HEK293 (cell line): ENCODE data around the gene PPP2CA.

Experiments used
- FEZF1 ChIP-seq: fragments of 450-650 bp; formaldehyde crosslinking; IDR thresholded peaks from 2 replicates; pipeline ENCODE4 v1.5.1; 2016; ENCODE audit warnings: missing biosample characterization, missing genetic modification characterization
- GFI1B ChIP-seq: fragments of 450-650 bp; formaldehyde crosslinking; IDR thresholded peaks from 2 replicates; pipeline ENCODE4 v1.5.1; 2016; ENCODE audit warnings: missing biosample characterization, missing genetic modification characterization
- KLF9 ChIP-seq: fragments of 450-650 bp; formaldehyde crosslinking; IDR thresholded peaks from 2 replicates; pipeline ENCODE4 v1.5.1; 2016; ENCODE audit warnings: missing biosample characterization, missing genetic modification characterization, low read depth
- MYNN ChIP-seq: fragments of 450-650 bp; formaldehyde crosslinking; IDR thresholded peaks from 2 replicates; pipeline ENCODE4 v1.5.1; 2016; ENCODE audit warnings: missing biosample characterization, missing genetic modification characterization, borderline replicate concordance
- TRIM28 ChIP-seq: IDR thresholded peaks from 2 replicates; pipeline ENCODE4 v1.6.1; 2011; ENCODE audit warnings: low read length, control low read depth, borderline replicate concordance
- ZBTB1 ChIP-seq: fragments of 450-650 bp; formaldehyde crosslinking; IDR thresholded peaks from 2 replicates; pipeline ENCODE4 v1.5.1; 2016; ENCODE audit warnings: missing biosample characterization, missing genetic modification characterization
- ZIC2 ChIP-seq: fragments of 450-650 bp; formaldehyde crosslinking; IDR thresholded peaks from 2 replicates; pipeline ENCODE4 v1.5.1; 2016; ENCODE audit warnings: missing biosample characterization, missing genetic modification characterization
- ZNF112 ChIP-seq: fragments of 450-650 bp; formaldehyde crosslinking; IDR thresholded peaks from 2 replicates; pipeline ENCODE4 v1.5.0; 2017; ENCODE audit warnings: missing biosample characterization, missing genetic modification characterization
- ZNF133 ChIP-seq: fragments of 450-650 bp; formaldehyde crosslinking; IDR thresholded peaks from 2 replicates; pipeline ENCODE4 v1.5.1; 2016; ENCODE audit warnings: missing biosample characterization, missing genetic modification characterization
- ZNF140 ChIP-seq: fragments of 450-650 bp; formaldehyde crosslinking; IDR thresholded peaks from 2 replicates; pipeline ENCODE4 v1.5.1; 2016; ENCODE audit warnings: missing biosample characterization, missing genetic modification characterization
- ZNF155 ChIP-seq: fragments of 450-650 bp; formaldehyde crosslinking; IDR thresholded peaks from 2 replicates; pipeline ENCODE4 v1.5.1; 2016; ENCODE audit warnings: missing biosample characterization, missing genetic modification characterization
- ZNF23 ChIP-seq: fragments of 450-650 bp; formaldehyde crosslinking; IDR thresholded peaks from 2 replicates; pipeline ENCODE4 v1.5.1; 2016; ENCODE audit warnings: missing biosample characterization, missing genetic modification characterization, borderline replicate concordance
- ZNF239 ChIP-seq: fragments of 450-650 bp; formaldehyde crosslinking; IDR thresholded peaks from 2 replicates; pipeline ENCODE4 v1.5.1; 2016; ENCODE audit warnings: missing biosample characterization, missing genetic modification characterization
- ZNF274 ChIP-seq, 2 experiments: fragments of 200-500 bp in 1 of 2; fragments of 450-650 bp in 1 of 2; sonication (Bioruptor generic) in 1 of 2; formaldehyde crosslinking in 1 of 2; IDR thresholded peaks; 2 replicates each; pipeline versions ENCODE4 v1.5.1 to v1.6.1; 2014 to 2016; ENCODE audit warnings: borderline replicate concordance in 1 of 2, inconsistent platforms in 1 of 2, low read length in 1 of 2, missing biosample characterization in 1 of 2, missing genetic modification characterization in 1 of 2
- ZNF350 ChIP-seq: fragments of 450-650 bp; formaldehyde crosslinking; IDR thresholded peaks from 2 replicates; pipeline ENCODE4 v1.5.0; 2017; ENCODE audit warnings: missing biosample characterization, mild to moderate bottlenecking, missing genetic modification characterization
- ZNF362 ChIP-seq: fragments of 450-650 bp; formaldehyde crosslinking; IDR thresholded peaks from 2 replicates; pipeline ENCODE4 v1.5.1; 2016; ENCODE audit warnings: missing biosample characterization, missing genetic modification characterization
- ZNF391 ChIP-seq: fragments of 450-650 bp; formaldehyde crosslinking; IDR thresholded peaks from 2 replicates; pipeline ENCODE4 v1.5.1; 2016; ENCODE audit warnings: low read depth, missing biosample characterization, missing genetic modification characterization, borderline replicate concordance
- ZNF394 ChIP-seq: fragments of 450-650 bp; formaldehyde crosslinking; IDR thresholded peaks from 2 replicates; pipeline ENCODE4 v1.5.1; 2016; ENCODE audit warnings: missing biosample characterization, missing genetic modification characterization, mild to moderate bottlenecking, moderate library complexity, borderline replicate concordance
- ZNF549 ChIP-seq: fragments of 450-650 bp; IDR thresholded peaks from 2 replicates; pipeline ENCODE4 v1.5.1; 2018; ENCODE audit warnings: missing biosample characterization, missing genetic modification characterization, mild to moderate bottlenecking, inconsistent platforms, moderate library complexity
- ZNF629 ChIP-seq: fragments of 450-650 bp; formaldehyde crosslinking; IDR thresholded peaks from 2 replicates; pipeline ENCODE4 v1.5.1; 2017; ENCODE audit warnings: missing biosample characterization, missing genetic modification characterization
- ZNF701 ChIP-seq: fragments of 450-650 bp; formaldehyde crosslinking; IDR thresholded peaks from 2 replicates; pipeline ENCODE4 v1.5.1; 2016; ENCODE audit warnings: missing biosample characterization, missing genetic modification characterization
- ZNF747 ChIP-seq: fragments of 450-650 bp; formaldehyde crosslinking; IDR thresholded peaks from 2 replicates; pipeline ENCODE4 v1.5.1; 2016; ENCODE audit warnings: missing biosample characterization, missing genetic modification characterization
- ZNF76 ChIP-seq: fragments of 450-650 bp; formaldehyde crosslinking; IDR thresholded peaks from 2 replicates; pipeline ENCODE4; 2016; ENCODE audit warnings: low read depth, missing biosample characterization, missing genetic modification characterization, borderline replicate concordance
- ZXDB ChIP-seq: fragments of 450-650 bp; formaldehyde crosslinking; IDR thresholded peaks from 2 replicates; pipeline ENCODE4 v1.5.1; 2016; ENCODE audit warnings: missing biosample characterization, missing genetic modification characterization
- TF ChIP-seq, protein P1 (sequence below): fragments of 450-650 bp; formaldehyde crosslinking; IDR thresholded peaks from 2 replicates; pipeline ENCODE4 v1.5.1; 2016; ENCODE audit warnings: missing biosample characterization, missing genetic modification characterization
- TF ChIP-seq, protein P2 (sequence below): fragments of 450-650 bp; formaldehyde crosslinking; conservative IDR thresholded peaks from 2 replicates; pipeline ENCODE4 v1.5.1; 2016; ENCODE audit warnings: low read depth, missing biosample characterization, missing genetic modification characterization
- TF ChIP-seq, protein P3 (sequence below): fragments of 450-650 bp; formaldehyde crosslinking; IDR thresholded peaks from 2 replicates; pipeline ENCODE4 v1.5.1; 2016; ENCODE audit warnings: missing biosample characterization, missing genetic modification characterization
- TF ChIP-seq, protein P4 (sequence below): fragments of 450-650 bp; formaldehyde crosslinking; IDR thresholded peaks from 2 replicates; pipeline ENCODE4 v1.5.1; 2016; ENCODE audit warnings: missing biosample characterization, missing genetic modification characterization, low read depth

PPP2CA gene

GRCh38 chr5:134176511-134177368 is 49.1 kb downstream of the PPP2CA start, which contains the start of gene SKP1 (continued):
- TF ChIP-seq ZNF629 (tag by site-specific recombination) = peak; percentile 78
- no peak for TF ChIP-seq ZNF701 (tag by site-specific recombination)
- TF ChIP-seq ZNF274 (IDR thresholded peaks at IDR 0.05; ENCODE audit: low read length) = no peak
- no peak for TF ChIP-seq ZNF274 (tag by site-specific recombination; IDR thresholded peaks at IDR 0.05; ENCODE audit: borderline replicate concordance)
- TF ChIP-seq ZNF350 (tag by site-specific recombination) = no peak
- TF ChIP-seq ZNF394 = peak; percentile 81
- TF ChIP-seq, protein P1, sequence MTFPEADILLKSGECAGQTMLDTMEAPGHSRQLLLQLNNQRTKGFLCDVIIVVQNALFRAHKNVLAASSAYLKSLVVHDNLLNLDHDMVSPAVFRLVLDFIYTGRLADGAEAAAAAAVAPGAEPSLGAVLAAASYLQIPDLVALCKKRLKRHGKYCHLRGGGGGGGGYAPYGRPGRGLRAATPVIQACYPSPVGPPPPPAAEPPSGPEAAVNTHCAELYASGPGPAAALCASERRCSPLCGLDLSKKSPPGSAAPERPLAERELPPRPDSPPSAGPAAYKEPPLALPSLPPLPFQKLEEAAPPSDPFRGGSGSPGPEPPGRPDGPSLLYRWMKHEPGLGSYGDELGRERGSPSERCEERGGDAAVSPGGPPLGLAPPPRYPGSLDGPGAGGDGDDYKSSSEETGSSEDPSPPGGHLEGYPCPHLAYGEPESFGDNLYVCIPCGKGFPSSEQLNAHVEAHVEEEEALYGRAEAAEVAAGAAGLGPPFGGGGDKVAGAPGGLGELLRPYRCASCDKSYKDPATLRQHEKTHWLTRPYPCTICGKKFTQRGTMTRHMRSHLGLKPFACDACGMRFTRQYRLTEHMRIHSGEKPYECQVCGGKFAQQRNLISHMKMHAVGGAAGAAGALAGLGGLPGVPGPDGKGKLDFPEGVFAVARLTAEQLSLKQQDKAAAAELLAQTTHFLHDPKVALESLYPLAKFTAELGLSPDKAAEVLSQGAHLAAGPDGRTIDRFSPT (tag by site-specific recombination) = no peak
- no peak for TF ChIP-seq GFI1B
- no peak for TF ChIP-seq ZNF23 (tag by site-specific recombination)
- TF ChIP-seq ZNF747 (tag by site-specific recombination) = no peak
- peak; percentile 90; the same call in 1 of the 2 replicates for TF ChIP-seq ZNF391
- TF ChIP-seq ZNF133 (tag by site-specific recombination) = no peak
- no peak for TF ChIP-seq ZBTB1 (tag by site-specific recombination)
- TF ChIP-seq ZNF112 (tag by site-specific recombination) = no peak
- no peak for TF ChIP-seq FEZF1
- TF ChIP-seq ZNF155 (tag by site-specific recombination) = no peak
- TF ChIP-seq TRIM28 = no peak
- TF ChIP-seq ZNF239 (tag by site-specific recombination) = no peak; the same call in 1 of the 2 replicates
- no peak for TF ChIP-seq MYNN (tag by site-specific recombination)
- TF ChIP-seq ZXDB (tag by site-specific recombination) = peak; percentile 87
- TF ChIP-seq, protein P2, sequence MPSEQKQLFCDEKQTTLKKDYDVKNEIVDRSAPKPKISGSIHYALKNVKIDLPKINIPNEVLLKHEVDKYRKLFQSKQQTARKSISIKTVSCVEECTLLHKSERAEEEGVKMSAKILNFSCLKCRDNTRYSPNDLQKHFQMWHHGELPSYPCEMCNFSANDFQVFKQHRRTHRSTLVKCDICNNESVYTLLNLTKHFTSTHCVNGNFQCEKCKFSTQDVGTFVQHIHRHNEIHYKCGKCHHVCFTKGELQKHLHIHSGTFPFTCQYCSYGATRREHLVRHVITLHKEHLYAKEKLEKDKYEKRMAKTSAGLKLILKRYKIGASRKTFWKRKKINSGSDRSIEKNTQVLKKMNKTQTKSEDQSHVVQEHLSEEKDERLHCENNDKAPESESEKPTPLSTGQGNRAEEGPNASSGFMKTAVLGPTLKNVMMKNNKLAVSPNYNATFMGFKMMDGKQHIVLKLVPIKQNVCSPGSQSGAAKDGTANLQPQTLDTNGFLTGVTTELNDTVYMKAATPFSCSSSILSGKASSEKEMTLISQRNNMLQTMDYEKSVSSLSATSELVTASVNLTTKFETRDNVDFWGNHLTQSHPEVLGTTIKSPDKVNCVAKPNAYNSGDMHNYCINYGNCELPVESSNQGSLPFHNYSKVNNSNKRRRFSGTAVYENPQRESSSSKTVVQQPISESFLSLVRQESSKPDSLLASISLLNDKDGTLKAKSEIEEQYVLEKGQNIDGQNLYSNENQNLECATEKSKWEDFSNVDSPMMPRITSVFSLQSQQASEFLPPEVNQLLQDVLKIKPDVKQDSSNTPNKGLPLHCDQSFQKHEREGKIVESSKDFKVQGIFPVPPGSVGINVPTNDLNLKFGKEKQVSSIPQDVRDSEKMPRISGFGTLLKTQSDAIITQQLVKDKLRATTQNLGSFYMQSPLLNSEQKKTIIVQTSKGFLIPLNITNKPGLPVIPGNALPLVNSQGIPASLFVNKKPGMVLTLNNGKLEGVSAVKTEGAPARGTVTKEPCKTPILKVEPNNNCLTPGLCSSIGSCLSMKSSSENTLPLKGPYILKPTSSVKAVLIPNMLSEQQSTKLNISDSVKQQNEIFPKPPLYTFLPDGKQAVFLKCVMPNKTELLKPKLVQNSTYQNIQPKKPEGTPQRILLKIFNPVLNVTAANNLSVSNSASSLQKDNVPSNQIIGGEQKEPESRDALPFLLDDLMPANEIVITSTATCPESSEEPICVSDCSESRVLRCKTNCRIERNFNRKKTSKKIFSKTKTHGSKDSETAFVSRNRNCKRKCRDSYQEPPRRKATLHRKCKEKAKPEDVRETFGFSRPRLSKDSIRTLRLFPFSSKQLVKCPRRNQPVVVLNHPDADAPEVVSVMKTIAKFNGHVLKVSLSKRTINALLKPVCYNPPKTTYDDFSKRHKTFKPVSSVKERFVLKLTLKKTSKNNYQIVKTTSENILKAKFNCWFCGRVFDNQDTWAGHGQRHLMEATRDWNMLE = no peak
- TF ChIP-seq ZNF362 (tag by site-specific recombination) = no peak
- TF ChIP-seq, protein P3, sequence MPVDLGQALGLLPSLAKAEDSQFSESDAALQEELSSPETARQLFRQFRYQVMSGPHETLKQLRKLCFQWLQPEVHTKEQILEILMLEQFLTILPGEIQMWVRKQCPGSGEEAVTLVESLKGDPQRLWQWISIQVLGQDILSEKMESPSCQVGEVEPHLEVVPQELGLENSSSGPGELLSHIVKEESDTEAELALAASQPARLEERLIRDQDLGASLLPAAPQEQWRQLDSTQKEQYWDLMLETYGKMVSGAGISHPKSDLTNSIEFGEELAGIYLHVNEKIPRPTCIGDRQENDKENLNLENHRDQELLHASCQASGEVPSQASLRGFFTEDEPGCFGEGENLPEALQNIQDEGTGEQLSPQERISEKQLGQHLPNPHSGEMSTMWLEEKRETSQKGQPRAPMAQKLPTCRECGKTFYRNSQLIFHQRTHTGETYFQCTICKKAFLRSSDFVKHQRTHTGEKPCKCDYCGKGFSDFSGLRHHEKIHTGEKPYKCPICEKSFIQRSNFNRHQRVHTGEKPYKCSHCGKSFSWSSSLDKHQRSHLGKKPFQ (tag by site-specific recombination) = 0 out of 2 replicates have a peak, but pooled peaks have one; percentile 58
- TF ChIP-seq ZNF140 (tag by site-specific recombination) = no peak
- TF ChIP-seq KLF9 (tag by site-specific recombination) = peak; percentile 88
- peak; percentile 23; the same call in 1 of the 2 replicates for TF ChIP-seq ZIC2 (tag by site-specific recombination)
- TF ChIP-seq, protein P4, sequence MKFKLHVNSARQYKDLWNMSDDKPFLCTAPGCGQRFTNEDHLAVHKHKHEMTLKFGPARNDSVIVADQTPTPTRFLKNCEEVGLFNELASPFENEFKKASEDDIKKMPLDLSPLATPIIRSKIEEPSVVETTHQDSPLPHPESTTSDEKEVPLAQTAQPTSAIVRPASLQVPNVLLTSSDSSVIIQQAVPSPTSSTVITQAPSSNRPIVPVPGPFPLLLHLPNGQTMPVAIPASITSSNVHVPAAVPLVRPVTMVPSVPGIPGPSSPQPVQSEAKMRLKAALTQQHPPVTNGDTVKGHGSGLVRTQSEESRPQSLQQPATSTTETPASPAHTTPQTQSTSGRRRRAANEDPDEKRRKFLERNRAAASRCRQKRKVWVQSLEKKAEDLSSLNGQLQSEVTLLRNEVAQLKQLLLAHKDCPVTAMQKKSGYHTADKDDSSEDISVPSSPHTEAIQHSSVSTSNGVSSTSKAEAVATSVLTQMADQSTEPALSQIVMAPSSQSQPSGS (tag by site-specific recombination) = no peak
- no peak for TF ChIP-seq ZNF549 (tag by site-specific recombination)
- TF ChIP-seq ZNF76 (tag by site-specific recombination) = 0 out of 2 replicates have a peak, but pooled peaks have one; percentile 53
